Measurements from ENCODE around the gene PPP2R3A. TPM values are rescaled to one million over a fixed set of nuclear protein-coding genes. Genes with fewer than 3 reads are reported as not detected.

Gene PPP2R3A
- total and polyA plus RNA-seq, 2 of the 13 experiments (the other 11 are each of a cell fraction or from before 2014, with no cell fraction given), result 0.07 to 0.12 TPM

- TF ChIP-seq RNF219 (CRISPR knock-in tag; IDR thresholded peaks at IDR 0.05) (no peak), PCBP2 (optimal IDR thresholded peaks at IDR 0.05; ENCODE audit: low read depth, low read length, poor library complexity, severe bottlenecking) (no peak), KDM3A (CRISPR knock-in tag; IDR thresholded peaks at IDR 0.05; ENCODE audit: low read depth) (no peak), HOXA9 (CRISPR knock-in tag; IDR thresholded peaks at IDR 0.05; ENCODE audit: borderline replicate concordance) (no peak), SIN3A (IDR thresholded peaks at IDR 0.05; ENCODE audit: borderline replicate concordance, low read depth, low read length) (no peak), PHF8 (CRISPR knock-in tag; IDR thresholded peaks at IDR 0.05) (no peak), ZNF354B (CRISPR knock-in tag; IDR thresholded peaks at IDR 0.05) (no peak), HNRNPL (IDR thresholded peaks at IDR 0.05; ENCODE audit: low read depth, low read length) (no peak), BORCS8-MEF2B (CRISPR knock-in tag; IDR thresholded peaks at IDR 0.05) (no peak), ZNF317 (CRISPR knock-in tag; IDR thresholded peaks at IDR 0.05) (no peak), ZNF460 (CRISPR knock-in tag; IDR thresholded peaks at IDR 0.05; ENCODE audit: borderline replicate concordance) (peak; percentile 84), RBAK (CRISPR knock-in tag; IDR thresholded peaks at IDR 0.05) (no peak), GPN1 (CRISPR knock-in tag; IDR thresholded peaks at IDR 0.05; ENCODE audit: borderline replicate concordance) (no peak), RBM39 (IDR thresholded peaks at IDR 0.05; ENCODE audit: low read depth, low read length, poor library complexity, severe bottlenecking) (no peak), ZNF766 (CRISPR knock-in tag; IDR thresholded peaks at IDR 0.05; ENCODE audit: borderline replicate concordance) (no peak), NR1H2 (CRISPR knock-in tag; IDR thresholded peaks at IDR 0.05; ENCODE audit: borderline replicate concordance, low read depth) (no peak), NFE2L2 (IDR thresholded peaks at IDR 0.05; ENCODE audit: low read length) (no peak), ZBTB25 (CRISPR knock-in tag; IDR thresholded peaks at IDR 0.05) (no peak), ZMYM4 (CRISPR knock-in tag; IDR thresholded peaks at IDR 0.05) (peak; percentile 39; the same call in 1 of the 2 replicates), CREB1 (IDR thresholded peaks at IDR 0.05) (no peak), CREB1 (CRISPR knock-in tag; IDR thresholded peaks at IDR 0.05) (no peak)
- TF ChIP-seq, protein P1, sequence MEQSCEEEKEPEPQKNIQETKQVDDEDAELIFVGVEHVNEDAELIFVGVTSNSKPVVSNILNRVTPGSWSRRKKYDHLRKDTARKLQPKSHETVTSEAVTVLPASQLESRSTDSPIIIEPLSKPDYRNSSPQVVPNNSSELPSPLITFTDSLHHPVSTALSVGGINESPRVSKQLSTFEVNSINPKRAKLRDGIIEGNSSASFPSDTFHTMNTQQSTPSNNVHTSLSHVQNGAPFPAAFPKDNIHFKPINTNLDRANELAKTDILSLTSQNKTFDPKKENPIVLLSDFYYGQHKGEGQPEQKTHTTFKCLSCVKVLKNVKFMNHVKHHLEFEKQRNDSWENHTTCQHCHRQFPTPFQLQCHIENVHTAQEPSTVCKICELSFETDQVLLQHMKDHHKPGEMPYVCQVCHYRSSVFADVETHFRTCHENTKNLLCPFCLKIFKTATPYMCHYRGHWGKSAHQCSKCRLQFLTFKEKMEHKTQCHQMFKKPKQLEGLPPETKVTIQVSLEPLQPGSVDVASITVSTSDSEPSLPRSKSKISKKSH (CRISPR knock-in tag; IDR thresholded peaks at IDR 0.05; ENCODE audit: borderline replicate concordance), result no peak
- TF ChIP-seq, protein P2, sequence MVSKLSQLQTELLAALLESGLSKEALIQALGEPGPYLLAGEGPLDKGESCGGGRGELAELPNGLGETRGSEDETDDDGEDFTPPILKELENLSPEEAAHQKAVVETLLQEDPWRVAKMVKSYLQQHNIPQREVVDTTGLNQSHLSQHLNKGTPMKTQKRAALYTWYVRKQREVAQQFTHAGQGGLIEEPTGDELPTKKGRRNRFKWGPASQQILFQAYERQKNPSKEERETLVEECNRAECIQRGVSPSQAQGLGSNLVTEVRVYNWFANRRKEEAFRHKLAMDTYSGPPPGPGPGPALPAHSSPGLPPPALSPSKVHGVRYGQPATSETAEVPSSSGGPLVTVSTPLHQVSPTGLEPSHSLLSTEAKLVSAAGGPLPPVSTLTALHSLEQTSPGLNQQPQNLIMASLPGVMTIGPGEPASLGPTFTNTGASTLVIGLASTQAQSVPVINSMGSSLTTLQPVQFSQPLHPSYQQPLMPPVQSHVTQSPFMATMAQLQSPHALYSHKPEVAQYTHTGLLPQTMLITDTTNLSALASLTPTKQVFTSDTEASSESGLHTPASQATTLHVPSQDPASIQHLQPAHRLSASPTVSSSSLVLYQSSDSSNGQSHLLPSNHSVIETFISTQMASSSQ (IDR thresholded peaks at IDR 0.05; ENCODE audit: low read depth), result no peak
- TF ChIP-seq, protein P2 (CRISPR knock-in tag; IDR thresholded peaks at IDR 0.05; ENCODE audit: borderline replicate concordance), result no peak
Observed at GRCh38 chr3:136152963-136153362, 187.4 kb downstream of the PPP2R3A start (continued).

Measured in HepG2 (cell line).